GM10847 (cell line): ENCODE results near the gene RFX6.

ENCODE experiments used
- POLR2A ChIP-seq: IDR thresholded peaks from 2 replicates; pipeline ENCODE4 v1.6.1; 2011; ENCODE audit not compliant: insufficient read length; ENCODE audit errors: extremely low read depth

The RFX6 gene

GRCh38 chr6:116975600-116975999, 98.6 kb downstream of the RFX6 start:
- TF ChIP-seq POLR2A, result no peak

DNA sequence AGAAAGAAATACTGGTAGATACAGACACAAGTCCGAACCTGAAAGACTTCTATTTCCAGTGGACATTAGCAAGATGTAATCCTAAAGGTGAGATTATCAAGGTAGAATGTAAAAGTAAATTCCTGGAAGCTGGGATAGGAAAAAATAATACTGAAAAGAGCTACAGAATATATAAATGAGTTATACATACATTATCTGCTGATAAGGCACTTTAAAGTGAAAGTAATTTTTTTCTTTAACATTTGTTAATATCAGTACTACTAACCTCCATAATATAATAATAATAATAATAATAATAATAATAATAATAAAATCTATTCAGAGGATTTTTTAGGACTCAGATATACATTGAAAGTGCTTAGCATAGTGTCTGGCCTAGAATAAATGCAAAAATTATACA, 102.5 kb downstream of the RFX6 start:
- no peak for TF ChIP-seq POLR2A
